Activated B cell treated with CpG ODN at 0.5 μM for 24 hours (primary cell): ENCODE results near the gene TAS2R14. TPM values are rescaled to one million over a fixed set of nuclear protein-coding genes. Genes with fewer than 3 reads are reported as not detected.

Experiments
- ATAC-seq: fragments of 200-7000 bp; cut with Tn5 transposase; one replicate; pipeline ENCODE4 v1.10.0; 2021; ENCODE audit warnings: low read depth, mild to moderate bottlenecking, moderate library complexity
- CTCF ChIA-PET: fragments of 350-600 bp; sonication (Branson Sonifier 250); formaldehyde crosslinking; loops from one replicate; lab custom pipeline; 2021; ENCODE audit warnings: antibody characterized with exemption; lab: Charles Lee
- POLR2A ChIA-PET: fragments of 350-600 bp; sonication (Branson Sonifier 250); formaldehyde crosslinking; loops from one replicate; lab custom pipeline; 2021; ENCODE audit warnings: antibody characterized with exemption; lab: Charles Lee
- DNase-seq: peaks from one replicate; pipeline ENCODE4 v3.0.0; 2022
- H3K27ac Mint-ChIP-seq: one replicate; pipeline ENCODE4 v1.8.0; 2020; ENCODE audit warnings: mixed read lengths
- H3K27me3 Mint-ChIP-seq: one replicate; pipeline ENCODE4 v1.8.0; 2021; ENCODE audit warnings: mixed read lengths
- H3K36me3 Mint-ChIP-seq: one replicate; pipeline ENCODE4 v1.8.0; 2021; ENCODE audit warnings: low read depth, mixed read lengths
- H3K4me1 Mint-ChIP-seq: one replicate; pipeline ENCODE4 v1.8.0; 2021; ENCODE audit warnings: mixed read lengths
- H3K4me3 Mint-ChIP-seq: one replicate; pipeline ENCODE4 v1.8.0; 2020; ENCODE audit warnings: mild to moderate bottlenecking, mixed read lengths
- H3K9me3 Mint-ChIP-seq: one replicate; pipeline ENCODE4 v1.8.0; 2020; ENCODE audit warnings: mixed read lengths
- intact Hi-C: fragments of 100-400 bp; cut with micrococcal nuclease; formaldehyde crosslinking; loops from one replicate; pipeline ENCODE4 v1.15.1; 2024
- total RNA-seq: library from RNA; stranded (reverse); gene quantifications from 2 replicates; pipeline ENCODE4 v1.2.3, GENCODE V29; 2022
- TF ChIP-seq, protein P1 (sequence below): fragments of 200-600 bp; IDR thresholded peaks from one replicate; pipeline ENCODE4 v1.8.0; 2022; ENCODE audit warnings: antibody characterized with exemption, mild to moderate bottlenecking

Gene TAS2R14
- total RNA-seq, 1 donor from 2014 or later = 3.1 TPM

- intact Hi-C loops = no loop called here
- ChIA-PET POLR2A (no interaction called here), CTCF (no interaction called here)
- Mint-ChIP-seq H3K4me3 (no peak overlapping the region), H3K4me1 (no peaks in the 10 kb centered on the region), H3K9me3 (no peaks in the 10 kb centered on the region), H3K27me3 (no peaks in the 10 kb centered on the region), H3K27ac (no peak overlapping the region), H3K36me3 (no peaks in the 10 kb centered on the region)
- no peak for ATAC-seq
- TF ChIP-seq, protein P1, sequence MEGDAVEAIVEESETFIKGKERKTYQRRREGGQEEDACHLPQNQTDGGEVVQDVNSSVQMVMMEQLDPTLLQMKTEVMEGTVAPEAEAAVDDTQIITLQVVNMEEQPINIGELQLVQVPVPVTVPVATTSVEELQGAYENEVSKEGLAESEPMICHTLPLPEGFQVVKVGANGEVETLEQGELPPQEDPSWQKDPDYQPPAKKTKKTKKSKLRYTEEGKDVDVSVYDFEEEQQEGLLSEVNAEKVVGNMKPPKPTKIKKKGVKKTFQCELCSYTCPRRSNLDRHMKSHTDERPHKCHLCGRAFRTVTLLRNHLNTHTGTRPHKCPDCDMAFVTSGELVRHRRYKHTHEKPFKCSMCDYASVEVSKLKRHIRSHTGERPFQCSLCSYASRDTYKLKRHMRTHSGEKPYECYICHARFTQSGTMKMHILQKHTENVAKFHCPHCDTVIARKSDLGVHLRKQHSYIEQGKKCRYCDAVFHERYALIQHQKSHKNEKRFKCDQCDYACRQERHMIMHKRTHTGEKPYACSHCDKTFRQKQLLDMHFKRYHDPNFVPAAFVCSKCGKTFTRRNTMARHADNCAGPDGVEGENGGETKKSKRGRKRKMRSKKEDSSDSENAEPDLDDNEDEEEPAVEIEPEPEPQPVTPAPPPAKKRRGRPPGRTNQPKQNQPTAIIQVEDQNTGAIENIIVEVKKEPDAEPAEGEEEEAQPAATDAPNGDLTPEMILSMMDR = no peak
- DNase-seq = no peak
These were observed 19.3 kb downstream of the TAS2R14 start for GRCh38 chr12:10919809-10920208.

DNA sequence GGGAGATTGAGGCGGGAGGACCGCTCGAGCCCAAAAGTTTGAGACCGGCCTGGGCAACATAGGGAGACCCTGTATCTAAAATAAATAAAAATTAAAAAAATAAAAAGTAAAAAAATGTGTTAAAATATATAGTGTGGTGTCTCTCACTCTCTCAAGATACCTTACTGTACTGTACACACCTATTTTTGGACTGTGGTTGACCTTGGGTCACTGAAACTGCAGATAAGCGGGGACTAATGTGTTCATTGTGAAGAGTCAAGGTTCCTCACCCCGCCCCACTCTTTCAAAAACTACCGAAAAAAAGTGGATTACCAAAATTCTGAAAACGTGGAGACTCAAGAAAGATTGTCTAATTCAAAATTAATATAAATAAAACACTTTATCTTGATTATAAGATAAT, 28.7 kb downstream of the TAS2R14 start:
- peaks cover 3% of the 10 kb centered on the region for H3K9me3 Mint-ChIP-seq
- H3K4me3 Mint-ChIP-seq = no peak overlapping the region
- peaks cover 6% of the 10 kb centered on the region for H3K36me3 Mint-ChIP-seq
- ChIA-PET CTCF (no interaction called here), POLR2A (no interaction called here)
- no peak overlapping the region for H3K27ac Mint-ChIP-seq
- H3K27me3 Mint-ChIP-seq = no peaks in the 10 kb centered on the region
- intact Hi-C loops = no loop called here
- TF ChIP-seq, protein P1 = no peak
- no peak for ATAC-seq
- H3K4me1 Mint-ChIP-seq = no peaks in the 10 kb centered on the region
- DNase-seq = no peak

DNA sequence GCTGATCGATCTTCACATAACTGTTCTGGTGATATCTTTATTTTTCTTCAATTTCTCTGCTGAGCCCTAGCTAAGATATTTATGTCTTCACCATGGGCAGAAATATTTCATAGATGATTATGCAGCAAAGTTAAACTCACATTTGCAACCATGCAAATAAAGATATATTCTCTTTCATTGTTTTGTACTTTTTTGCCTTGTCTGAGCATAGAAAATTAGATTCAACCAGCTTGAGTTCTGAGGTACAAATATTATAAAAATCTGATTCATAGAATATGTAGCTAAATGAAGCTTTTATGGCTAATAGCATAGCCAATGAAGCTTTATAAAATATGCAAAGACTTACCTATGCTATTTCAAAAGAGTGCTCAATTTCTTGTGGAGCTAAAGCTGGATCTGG, 29.6 kb downstream of the TAS2R14 start, which contains the start of gene TAS2R13:
TSS of gene TAS2R13 (minus strand) at position 101 of the 400 bp plus-strand sequence. CDS start 264 bp downstream, outside the sequence.
- Mint-ChIP-seq H3K27ac (no peak within 1 kb of the TSS), H3K27me3 (no peaks in the 10 kb centered on the region), H3K4me1 (no peaks in the 10 kb centered on the region), H3K4me3 (no peak within 1 kb of the TSS), H3K9me3 (peaks cover 10% of the 10 kb centered on the region), H3K36me3 (peaks cover 16% of the 10 kb centered on the region)
- POLR2A ChIA-PET = no interaction called here
- DNase-seq (no peak), ATAC-seq (no peak)
- CTCF ChIA-PET = no interaction called here
- intact Hi-C loops = no loop called here
- TF ChIP-seq, protein P1 = no peak

GRCh38 chr12:10904686-10905085, 34.4 kb downstream of the TAS2R14 start:
- ChIA-PET POLR2A (no interaction called here), CTCF (no interaction called here)
- Mint-ChIP-seq H3K4me3 (no peak overlapping the region), H3K4me1 (no peaks in the 10 kb centered on the region), H3K9me3 (peaks cover 29% of the 10 kb centered on the region), H3K27ac (no peak overlapping the region), H3K27me3 (no peaks in the 10 kb centered on the region), H3K36me3 (peaks cover 28% of the 10 kb centered on the region)
- ATAC-seq (no peak), DNase-seq (no peak)
- intact Hi-C loops = no loop called here
- TF ChIP-seq, protein P1 = no peak

DNA sequence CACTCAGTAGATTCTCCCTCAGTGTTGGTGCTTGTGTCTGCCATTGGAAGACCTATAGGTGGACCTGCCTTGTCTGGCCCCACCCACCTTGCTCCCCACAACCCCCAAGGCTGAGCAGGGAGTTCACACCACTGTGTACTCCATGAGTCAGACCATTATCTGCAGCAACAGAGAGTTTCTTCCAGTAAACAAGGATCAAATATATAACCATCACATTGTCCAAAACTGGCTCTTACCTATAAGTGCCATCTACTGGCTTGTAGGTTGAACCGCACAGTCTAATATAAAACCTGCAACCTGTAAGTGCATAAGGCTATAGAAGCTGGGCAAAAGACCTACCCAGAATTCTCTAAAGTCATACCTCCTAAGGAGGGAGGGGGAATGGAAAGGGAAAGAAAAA, 37.6 kb downstream of the TAS2R14 start:
- no peaks in the 10 kb centered on the region for H3K4me1 Mint-ChIP-seq
- ChIA-PET POLR2A (no interaction called here), CTCF (no interaction called here)
- ATAC-seq (no peak), DNase-seq (no peak)
- H3K4me3 Mint-ChIP-seq = no peak overlapping the region
- peaks cover 25% of the 10 kb centered on the region for H3K36me3 Mint-ChIP-seq
- intact Hi-C loops = no loop called here
- peaks cover 29% of the 10 kb centered on the region for H3K9me3 Mint-ChIP-seq
- H3K27ac Mint-ChIP-seq = no peak overlapping the region
- TF ChIP-seq, protein P1 = no peak
- no peaks in the 10 kb centered on the region for H3K27me3 Mint-ChIP-seq
